ENCODE results near the gene MYCL. TPM values are rescaled to one million over a fixed set of nuclear protein-coding genes. Genes with fewer than 3 reads are reported as not detected.

The MYCL gene
- polyA plus RNA-seq, 3 donors from 2014 or later = 0.83 to 4.0 (median 2.9) TPM

GRCh38 chr1:39905172-39905571, 3.5 kb upstream of the MYCL start:
- Mint-ChIP-seq H3K9me3 (peaks cover 0 to 18% (median 5%) of the 10 kb centered on the region in 6 donors), H3K4me1 (peaks cover 0 to 7% of the 10 kb centered on the region in 2 donors), H3K4me3 (no peak overlapping the region), H3K36me3 (peaks cover 0 to 5% (median 3%) of the 10 kb centered on the region in 3 donors), H3K27me3 (ENCODE audit: low read depth in 3 of 3) (peaks cover 14 to 19% (median 18%) of the 10 kb centered on the region in 3 donors), H3K27ac (no peak overlapping the region)
- no peak for DNase-seq

GRCh38 chr1:39902460-39902807, 717 bp upstream of the MYCL start:
- peaks cover 0 to 7% of the 10 kb centered on the region in 2 donors for H3K4me1 Mint-ChIP-seq
- H3K36me3 Mint-ChIP-seq = no peaks in the 10 kb centered on the region
- peaks cover 14 to 34% (median 14%) of the 10 kb centered on the region in 3 donors for H3K27me3 Mint-ChIP-seq (ENCODE audit: low read depth in 3 of 3)
- H3K9me3 Mint-ChIP-seq = no peaks in the 10 kb centered on the region
- H3K4me3 Mint-ChIP-seq = peak overlapping the region; percentile 62 to 77 (median 71)
- H3K27ac Mint-ChIP-seq = no peak overlapping the region
- DNase-seq = no peak

- peaks cover 0 to 7% of the 10 kb centered on the region in 2 donors for H3K4me1 Mint-ChIP-seq
- no peak overlapping the region for H3K27ac Mint-ChIP-seq
- H3K9me3 Mint-ChIP-seq = no peaks in the 10 kb centered on the region
- peaks cover 11 to 35% (median 16%) of the 10 kb centered on the region in 3 donors for H3K27me3 Mint-ChIP-seq (ENCODE audit: low read depth in 3 of 3)
- H3K4me3 Mint-ChIP-seq = peak overlapping the region in 1 of 5 donors; percentile 17
- DNase-seq = no peak
- no peaks in the 10 kb centered on the region for H3K36me3 Mint-ChIP-seq
Observed at GRCh38 chr1:39901464-39901713, 328 bp downstream of the MYCL start.

- Mint-ChIP-seq H3K9me3 (no peaks in the 10 kb centered on the region), H3K36me3 (no peaks in the 10 kb centered on the region), H3K4me3 (peak overlapping the region; percentile 65 to 76 (median 73)), H3K27ac (no peak overlapping the region), H3K27me3 (ENCODE audit: low read depth in 3 of 3) (peaks cover 11 to 35% (median 17%) of the 10 kb centered on the region in 3 donors), H3K4me1 (peaks cover 0 to 7% of the 10 kb centered on the region in 2 donors)
- no peak for DNase-seq
Observed at GRCh38 chr1:39900662-39901463, 854 bp downstream of the MYCL start.

- H3K27me3 Mint-ChIP-seq (ENCODE audit: low read depth in 3 of 3) = peaks cover 15 to 35% (median 17%) of the 10 kb centered on the region in 3 donors
- H3K36me3 Mint-ChIP-seq = no peaks in the 10 kb centered on the region
- H3K9me3 Mint-ChIP-seq = no peaks in the 10 kb centered on the region
- peak overlapping the region; percentile 35 to 74 (median 65) for H3K4me3 Mint-ChIP-seq
- H3K27ac Mint-ChIP-seq = no peak overlapping the region
- DNase-seq = no peak
- peaks cover 0 to 7% of the 10 kb centered on the region in 2 donors for H3K4me1 Mint-ChIP-seq
Observed at GRCh38 chr1:39899611-39900538, 1.8 kb downstream of the MYCL start.

GRCh38 chr1:39898648-39899603, 2.8 kb downstream of the MYCL start:
- peaks cover 0 to 7% of the 10 kb centered on the region in 2 donors for H3K4me1 Mint-ChIP-seq
- no peaks in the 10 kb centered on the region for H3K36me3 Mint-ChIP-seq
- no peak overlapping the region for H3K27ac Mint-ChIP-seq
- H3K27me3 Mint-ChIP-seq (ENCODE audit: low read depth in 3 of 3) = peaks cover 13 to 33% (median 21%) of the 10 kb centered on the region in 3 donors
- H3K4me3 Mint-ChIP-seq = no peak overlapping the region
- no peak for DNase-seq
- H3K9me3 Mint-ChIP-seq = no peaks in the 10 kb centered on the region

- Mint-ChIP-seq H3K9me3 (no peaks in the 10 kb centered on the region), H3K27ac (no peak overlapping the region)
Observed at GRCh38 chr1:39898191-39898590, 3.5 kb downstream of the MYCL start.

GRCh38 chr1:39896909-39897685, 4.6 kb downstream of the MYCL start:
- peaks cover 8 to 33% (median 11%) of the 10 kb centered on the region in 3 donors for H3K27me3 Mint-ChIP-seq (ENCODE audit: low read depth in 3 of 3)
- no peak overlapping the region for H3K27ac Mint-ChIP-seq
- no peaks in the 10 kb centered on the region for H3K36me3 Mint-ChIP-seq
- H3K9me3 Mint-ChIP-seq = no peaks in the 10 kb centered on the region
- H3K4me3 Mint-ChIP-seq = no peak overlapping the region
- peaks cover 0 to 2% of the 10 kb centered on the region in 2 donors for H3K4me1 Mint-ChIP-seq
- no peak for DNase-seq

More at GRCh38 chr1:39898191-39898590, 3.5 kb downstream of the MYCL start:
- H3K4me3 Mint-ChIP-seq = no peak overlapping the region
- H3K4me1 Mint-ChIP-seq = peaks cover 0 to 7% of the 10 kb centered on the region in 2 donors
- DNase-seq = no peak
- peaks cover 11 to 38% (median 19%) of the 10 kb centered on the region in 3 donors for H3K27me3 Mint-ChIP-seq (ENCODE audit: low read depth in 3 of 3)
- no peaks in the 10 kb centered on the region for H3K36me3 Mint-ChIP-seq

GRCh38 chr1:39895731-39896480, 5.8 kb downstream of the MYCL start:
- H3K27me3 Mint-ChIP-seq (ENCODE audit: low read depth in 3 of 3) = peaks cover 11 to 35% (median 11%) of the 10 kb centered on the region in 3 donors
- H3K9me3 Mint-ChIP-seq = no peaks in the 10 kb centered on the region
- no peak overlapping the region for H3K27ac Mint-ChIP-seq
- DNase-seq = no peak
- no peak overlapping the region for H3K4me3 Mint-ChIP-seq
- no peaks in the 10 kb centered on the region for H3K36me3 Mint-ChIP-seq
- peaks cover 0 to 2% of the 10 kb centered on the region in 2 donors for H3K4me1 Mint-ChIP-seq

GRCh38 chr1:39894884-39895495, 6.7 kb downstream of the MYCL start:
- H3K27me3 Mint-ChIP-seq (ENCODE audit: low read depth in 3 of 3) = peaks cover 10 to 31% (median 11%) of the 10 kb centered on the region in 3 donors
- no peak overlapping the region for H3K27ac Mint-ChIP-seq
- H3K9me3 Mint-ChIP-seq = no peaks in the 10 kb centered on the region
- DNase-seq = no peak
- H3K4me3 Mint-ChIP-seq = no peak overlapping the region
- H3K4me1 Mint-ChIP-seq = no peaks in the 10 kb centered on the region
- no peaks in the 10 kb centered on the region for H3K36me3 Mint-ChIP-seq

- no peak for DNase-seq
- Mint-ChIP-seq H3K27me3 (ENCODE audit: low read depth in 3 of 3) (peaks cover 7 to 19% (median 14%) of the 10 kb centered on the region in 3 donors), H3K4me1 (no peaks in the 10 kb centered on the region), H3K36me3 (no peaks in the 10 kb centered on the region), H3K4me3 (no peak overlapping the region), H3K9me3 (no peaks in the 10 kb centered on the region), H3K27ac (no peak overlapping the region)
Observed at GRCh38 chr1:39892601-39893595, 8.8 kb downstream of the MYCL start.

Measured in immature natural killer cell (primary cell).